NCI-H2196 treated with DMSO at 0.1 percent for 48 hours (cell line): Measurements from ENCODE around the gene CPNE9.

Experiments used
- DNase-seq: peaks from one replicate; lab custom pipeline; 2025; ENCODE audit not compliant: unreplicated experiment; lab: John Stamatoyannopoulos, UW

CPNE9 gene

DNA sequence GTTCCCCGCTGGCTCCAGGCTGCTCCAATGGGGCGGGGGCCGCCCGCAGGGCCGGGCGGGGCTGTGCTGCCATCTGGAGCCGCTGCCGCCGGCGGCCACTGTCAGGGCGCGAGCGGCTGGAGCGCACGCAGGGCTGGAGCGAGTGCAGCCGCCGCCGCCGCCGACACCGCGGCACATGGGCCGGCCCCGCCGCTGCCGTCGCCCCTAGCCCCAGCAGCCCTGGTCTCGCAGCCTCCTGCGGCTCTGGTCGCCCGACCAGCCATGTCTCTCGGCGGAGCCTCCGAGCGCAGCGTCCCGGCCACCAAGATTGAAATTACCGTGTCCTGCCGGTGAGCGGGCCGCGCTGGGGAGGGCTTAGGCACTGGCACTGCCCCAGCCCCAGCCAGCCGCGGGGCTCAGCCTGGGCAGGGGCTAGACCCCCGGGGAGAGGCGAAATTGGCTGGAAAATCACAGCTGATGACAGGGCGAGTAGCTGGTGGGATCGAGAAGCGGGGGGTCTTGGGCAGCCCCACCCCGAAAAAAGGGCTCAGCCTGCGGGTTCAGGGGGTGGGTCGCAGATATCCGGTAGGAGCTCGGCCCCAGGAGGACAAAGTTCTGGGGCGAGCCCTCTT is at the start of gene CPNE9:
CPNE9 (plus strand) TSS at position 98 of the 611 bp plus-strand sequence; CDS start at position 262, 164 bp downstream.
- DNase-seq, result no peak

DNA sequence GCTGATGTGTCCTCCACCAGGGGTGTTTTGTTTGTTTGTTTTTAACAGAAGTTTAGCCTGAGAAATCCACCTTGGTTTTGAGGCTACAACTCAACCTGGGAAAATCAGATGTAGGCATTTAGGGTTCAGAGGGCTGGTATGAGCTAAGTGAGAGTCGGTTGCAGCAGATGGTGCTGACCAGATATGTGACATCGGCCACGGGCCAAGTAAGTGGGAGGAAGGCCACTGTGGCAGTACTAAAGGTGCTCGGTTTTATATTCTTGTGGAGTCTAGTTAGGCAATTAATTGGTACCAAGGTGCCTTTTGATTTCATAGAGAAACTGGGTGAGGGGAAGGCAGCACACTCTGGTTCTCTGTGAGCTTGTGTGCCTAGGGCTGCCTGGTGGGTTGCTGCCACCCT is 43.8 kb upstream of the CPNE9 start:
- no peak for DNase-seq

GRCh38 chr3:9660972-9661371 is 42.7 kb upstream of the CPNE9 start:
- no peak for DNase-seq

- no peak for DNase-seq
Measured at GRCh38 chr3:9664119-9664751, 39.4 kb upstream of the CPNE9 start.

GRCh38 chr3:9666704-9667445 is 36.8 kb upstream of the CPNE9 start:
- DNase-seq, result no peak

DNA sequence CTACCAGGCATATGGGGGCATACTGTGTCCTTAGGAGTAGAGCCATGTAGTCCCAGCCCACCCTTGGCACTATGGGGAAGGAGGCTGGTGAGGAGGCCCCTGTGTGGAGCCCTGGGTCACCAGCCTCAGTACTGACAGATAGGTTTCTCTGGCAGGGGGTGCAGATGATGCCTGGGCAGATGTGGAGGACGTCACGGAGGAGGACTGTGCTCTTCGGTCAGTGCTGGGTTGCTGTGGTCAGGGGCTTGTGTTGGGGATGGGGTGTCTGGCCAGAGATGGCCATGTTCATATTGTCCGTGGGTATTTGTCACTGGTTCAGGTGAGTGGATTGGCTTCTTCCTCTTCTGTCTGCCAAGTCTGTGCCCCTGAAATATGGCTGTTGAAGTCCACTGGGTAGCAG is 34.4 kb upstream of the CPNE9 start:
- no peak for DNase-seq

DNA sequence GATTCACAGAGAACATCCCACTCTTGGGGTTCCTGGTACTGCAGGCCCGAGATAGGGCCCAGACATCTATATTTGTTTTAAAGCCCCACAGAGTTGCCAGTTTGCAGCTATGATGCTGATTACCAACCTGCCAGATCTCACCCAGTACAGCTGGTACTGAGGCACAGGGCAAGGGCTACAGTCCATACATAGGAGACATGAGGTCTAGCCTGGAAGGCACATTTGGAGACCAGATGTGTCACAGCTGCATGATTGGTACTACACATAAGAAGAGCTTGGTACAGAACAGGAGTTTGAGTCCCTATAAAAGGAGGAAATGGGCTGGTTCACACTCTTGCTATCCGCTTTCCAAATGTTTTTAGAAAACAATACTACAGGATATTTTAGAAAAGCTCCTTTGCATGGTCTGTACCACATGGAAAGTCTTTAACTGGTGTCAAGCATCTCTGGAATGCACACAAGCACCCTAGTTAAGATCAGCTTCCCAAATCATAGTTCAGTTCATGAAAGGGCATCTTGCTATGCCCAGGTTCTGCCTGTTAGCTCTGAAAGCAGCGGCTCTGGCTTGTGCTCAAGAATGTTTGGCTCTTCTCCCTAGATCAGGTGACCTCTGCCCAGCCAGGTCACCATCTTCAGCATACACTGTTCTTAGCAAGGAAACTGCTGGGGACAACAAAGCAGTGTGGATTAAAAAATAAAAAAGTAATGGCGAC is 33.8 kb upstream of the CPNE9 start:
- peak; percentile 1 for DNase-seq

DNA sequence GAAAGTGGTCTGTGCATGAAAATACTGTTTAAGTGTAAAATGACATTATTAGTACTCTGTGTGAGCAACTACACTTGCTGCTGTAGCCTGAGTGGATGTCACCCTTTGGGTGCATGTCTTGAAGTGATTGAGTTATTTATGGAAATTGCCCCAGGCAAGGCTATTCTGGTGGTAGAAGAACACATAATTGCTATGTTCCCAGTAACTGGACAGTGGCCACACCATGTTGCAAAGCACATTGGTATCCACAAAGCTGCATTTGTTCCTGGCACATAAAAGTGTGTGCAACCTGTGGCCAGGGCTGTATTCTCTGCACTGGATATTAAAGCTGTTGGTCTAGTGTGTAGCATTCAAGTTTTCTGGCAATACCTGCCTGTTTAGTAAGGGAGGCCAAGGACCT is 30.6 kb upstream of the CPNE9 start:
- no peak for DNase-seq

DNA sequence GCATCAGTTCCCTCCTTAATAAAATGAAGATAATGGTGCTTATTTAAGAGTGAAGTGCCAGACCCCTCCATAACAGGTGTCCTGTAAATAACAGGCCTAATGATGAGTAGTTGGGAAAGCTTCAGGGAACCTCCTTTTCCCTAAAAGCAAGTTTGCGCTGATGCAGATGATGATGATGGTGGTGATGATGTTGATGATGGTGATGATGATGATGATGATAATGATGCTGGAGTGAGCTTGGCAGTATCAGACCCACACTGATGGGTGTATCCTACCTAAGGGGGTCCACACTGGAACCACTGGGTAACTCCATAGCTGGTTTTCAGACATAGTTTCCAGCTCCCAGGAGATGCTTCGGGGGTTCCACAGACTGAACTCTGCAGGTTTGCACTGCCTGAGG is 29.9 kb upstream of the CPNE9 start:
- no peak for DNase-seq

DNA sequence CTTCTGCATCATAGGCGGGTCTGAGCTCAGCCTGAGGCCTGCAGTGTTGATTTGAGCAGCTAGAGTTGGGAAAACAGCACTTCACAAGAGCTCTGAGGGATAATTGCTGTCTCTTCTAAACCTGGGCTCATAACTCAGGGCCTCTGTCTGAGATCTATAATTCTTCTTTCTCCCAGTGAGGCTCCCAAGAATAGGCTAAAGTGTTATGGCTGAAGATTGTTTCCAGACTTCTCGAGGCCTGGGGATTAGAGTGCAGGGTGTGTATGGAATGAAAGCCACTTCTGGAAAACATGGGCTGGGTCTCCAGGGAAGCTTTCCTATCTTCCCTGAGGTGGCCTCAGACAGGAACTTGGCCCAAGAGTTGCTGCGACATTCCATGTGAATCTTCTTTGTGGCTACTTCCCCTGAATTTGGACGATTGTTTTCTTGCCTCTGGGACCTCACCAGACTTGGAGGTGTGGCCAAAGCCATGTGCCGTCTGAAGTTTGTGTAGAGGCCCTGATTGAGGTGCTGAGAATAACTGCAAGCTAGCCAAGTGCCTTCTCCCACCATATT is 27.8 kb upstream of the CPNE9 start:
- DNase-seq, result no peak

GRCh38 chr3:9676785-9677184 is 26.8 kb upstream of the CPNE9 start:
- no peak for DNase-seq

DNA sequence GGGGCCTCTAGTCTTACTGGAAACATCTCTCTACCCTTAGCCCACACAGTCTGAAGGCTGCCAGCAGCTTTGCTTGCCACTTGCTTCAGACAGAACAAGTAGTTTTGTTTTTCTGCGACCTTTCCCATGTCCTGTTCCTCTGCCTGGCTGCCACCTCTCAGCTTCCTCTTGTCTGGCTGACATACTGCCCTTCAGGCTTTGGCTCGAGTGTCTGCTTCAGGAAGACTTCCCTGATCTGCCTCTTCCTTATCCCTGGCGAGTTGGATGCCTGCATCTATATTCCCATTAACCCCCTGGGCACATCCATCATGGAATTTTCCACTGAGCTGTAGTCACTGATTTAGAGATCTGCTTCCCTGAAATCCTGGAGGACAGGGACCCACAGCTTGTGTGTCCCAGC is 25.1 kb upstream of the CPNE9 start:
- no peak for DNase-seq

GRCh38 chr3:9679476-9680080 is 24.1 kb upstream of the CPNE9 start:
- no peak for DNase-seq

GRCh38 chr3:9681011-9681722 is 22.5 kb upstream of the CPNE9 start:
- DNase-seq, result no peak

- DNase-seq, result no peak
Measured at GRCh38 chr3:9681723-9682081, 21.9 kb upstream of the CPNE9 start.

DNA sequence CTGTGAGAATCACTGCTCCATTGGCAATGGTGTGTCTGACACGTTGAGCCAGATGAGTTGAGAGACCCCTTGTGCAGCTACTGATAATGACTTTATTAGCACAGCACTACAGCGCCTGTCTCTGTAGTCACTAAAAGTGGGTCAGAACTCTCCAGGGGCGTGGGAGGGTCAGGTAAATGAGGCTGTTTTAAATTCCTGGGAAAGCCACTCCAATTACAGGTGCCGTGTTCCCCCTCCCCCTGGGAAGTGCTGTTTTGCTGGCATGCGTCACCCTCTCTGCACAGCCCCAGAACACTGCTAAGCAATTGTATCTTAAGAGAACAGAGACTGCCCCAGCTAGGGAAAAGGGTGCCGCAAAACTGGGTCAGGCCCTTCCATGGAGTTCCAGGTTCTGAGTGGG is 21.5 kb upstream of the CPNE9 start:
- no peak for DNase-seq

- no peak for DNase-seq
Measured at GRCh38 chr3:9683426-9683825, 20.2 kb upstream of the CPNE9 start.

DNA sequence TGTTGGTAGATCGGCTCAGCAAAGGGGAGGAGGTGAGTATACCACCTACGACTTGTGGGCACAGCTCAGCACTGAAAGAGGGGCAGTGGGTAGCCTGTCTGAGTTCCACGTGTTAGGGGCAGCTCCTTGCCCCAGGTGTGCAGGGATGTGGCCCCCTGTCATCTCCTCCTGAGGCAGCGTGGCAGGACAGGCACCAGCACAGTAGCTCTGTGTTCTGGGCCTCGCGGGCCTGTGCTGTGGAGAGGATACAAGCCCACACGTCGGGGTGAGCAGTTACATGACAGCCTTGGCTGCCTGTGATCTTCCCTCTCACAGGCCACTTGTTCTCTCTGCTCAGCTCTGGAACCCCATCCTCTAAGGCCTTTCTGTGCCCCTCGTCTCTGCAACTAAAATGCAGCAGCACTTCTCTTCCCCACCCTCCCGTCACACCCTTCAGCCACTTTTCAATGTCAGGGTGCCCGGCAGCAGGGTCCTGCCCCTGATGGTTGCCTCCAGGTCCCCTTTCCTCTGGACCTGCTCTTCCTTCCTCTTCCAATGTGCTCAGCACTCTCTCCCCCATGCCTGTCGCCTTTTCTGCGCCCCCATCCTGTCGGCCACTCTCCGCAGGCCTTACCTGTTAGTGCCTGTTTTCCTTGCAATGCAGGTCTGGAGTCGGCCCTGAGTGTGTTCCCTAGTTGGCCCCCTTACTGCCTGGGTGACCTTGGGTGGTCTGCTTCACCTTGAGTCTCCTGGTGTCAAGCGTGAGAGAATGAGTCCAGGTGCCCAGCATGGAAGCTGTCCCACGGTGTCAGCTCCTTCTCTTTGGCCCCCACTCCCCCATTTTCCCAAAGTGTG is 18.2 kb upstream of the CPNE9 start:
- no peak for DNase-seq

GRCh38 chr3:9686050-9686550 is 17.5 kb upstream of the CPNE9 start:
- DNase-seq, result no peak
